GM19035 (cell line): Measurements from ENCODE around the gene KRT13.

Experiments
- ATAC-seq: cut with Tn5 transposase; IDR thresholded peaks from one replicate; pipeline ENCODE4 v1.9.1; 2021; ENCODE audit not compliant: unreplicated experiment

The KRT13 gene

DNA sequence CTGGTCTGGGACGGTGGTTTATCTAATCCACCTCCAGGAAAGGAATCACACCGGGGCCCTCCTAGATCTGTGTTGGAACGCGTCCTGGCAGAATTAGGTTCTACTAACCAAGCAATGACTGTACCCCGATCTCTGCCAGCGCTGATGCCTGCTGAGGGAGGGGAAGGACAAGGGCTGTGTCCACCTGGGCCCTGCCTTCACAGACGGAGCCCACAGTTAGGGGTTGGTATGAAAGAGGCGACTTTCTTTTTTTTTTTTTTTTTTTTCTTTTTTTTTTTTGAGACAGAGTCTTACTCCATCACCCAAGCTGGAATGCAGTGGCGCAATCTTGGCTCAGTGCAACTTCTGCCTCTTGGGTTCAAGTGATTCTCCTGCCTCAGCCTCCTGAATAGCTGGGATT lies 32.6 kb upstream of the KRT13 start:
- ATAC-seq = no peak

DNA sequence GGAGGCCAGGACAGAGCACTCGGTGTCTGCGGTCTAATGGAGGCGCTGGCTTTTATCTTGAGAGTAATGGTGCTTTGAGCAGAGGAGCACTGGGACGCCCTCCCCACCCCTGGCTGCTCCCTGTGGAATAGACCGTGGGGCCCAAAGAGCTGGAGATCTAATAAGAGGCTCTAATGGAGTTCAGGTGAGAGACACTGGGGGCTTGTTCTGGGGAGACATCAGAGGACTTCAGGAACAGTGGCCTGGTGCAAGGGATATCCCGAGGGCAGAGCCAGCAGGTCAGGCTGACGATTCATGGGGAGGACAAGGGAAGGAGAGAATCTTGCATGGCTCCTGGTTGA lies 32.2 kb upstream of the KRT13 start:
- no peak for ATAC-seq

DNA sequence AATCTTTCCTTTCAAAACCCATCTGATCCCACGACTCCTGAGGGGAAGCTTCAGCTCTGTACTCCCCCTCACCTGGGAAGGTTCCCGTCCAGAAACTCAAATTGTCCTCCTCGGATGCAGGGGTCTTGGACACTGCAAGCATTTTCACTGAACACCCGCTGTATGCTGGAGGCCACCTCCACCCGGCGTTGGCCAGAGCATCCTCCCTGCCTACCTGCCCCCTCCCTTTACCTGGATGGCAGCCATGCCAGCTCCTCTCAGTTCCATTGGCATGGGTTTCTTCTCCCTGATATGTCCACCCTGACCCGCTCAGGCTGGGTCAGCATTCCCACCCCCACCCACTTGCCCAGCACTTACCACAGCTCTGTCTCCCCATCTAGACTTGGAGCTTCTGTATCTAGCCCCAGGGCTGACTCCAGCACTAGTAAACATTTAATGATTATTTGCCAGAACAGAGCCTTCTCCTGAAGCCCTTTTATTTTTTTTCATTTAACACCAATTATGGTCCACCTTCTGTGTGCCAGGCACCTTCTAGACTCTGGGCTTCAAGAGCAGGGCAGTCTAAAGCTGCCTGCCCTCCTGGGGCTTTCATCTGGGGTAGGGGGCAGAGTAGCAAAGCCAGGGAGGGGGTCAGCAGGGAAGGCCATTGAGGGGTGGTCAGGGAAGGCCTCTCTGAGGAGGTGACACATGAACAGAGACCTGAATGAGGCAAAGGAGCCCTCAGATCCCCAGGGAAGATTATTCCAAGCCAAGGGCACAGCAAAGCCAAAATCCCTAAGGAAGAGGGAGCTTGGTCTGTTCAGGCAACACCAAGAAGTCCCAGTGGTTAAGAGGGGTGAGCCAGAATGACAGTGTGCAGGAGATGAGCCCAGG lies 31.6 kb upstream of the KRT13 start:
- ATAC-seq = no peak

DNA sequence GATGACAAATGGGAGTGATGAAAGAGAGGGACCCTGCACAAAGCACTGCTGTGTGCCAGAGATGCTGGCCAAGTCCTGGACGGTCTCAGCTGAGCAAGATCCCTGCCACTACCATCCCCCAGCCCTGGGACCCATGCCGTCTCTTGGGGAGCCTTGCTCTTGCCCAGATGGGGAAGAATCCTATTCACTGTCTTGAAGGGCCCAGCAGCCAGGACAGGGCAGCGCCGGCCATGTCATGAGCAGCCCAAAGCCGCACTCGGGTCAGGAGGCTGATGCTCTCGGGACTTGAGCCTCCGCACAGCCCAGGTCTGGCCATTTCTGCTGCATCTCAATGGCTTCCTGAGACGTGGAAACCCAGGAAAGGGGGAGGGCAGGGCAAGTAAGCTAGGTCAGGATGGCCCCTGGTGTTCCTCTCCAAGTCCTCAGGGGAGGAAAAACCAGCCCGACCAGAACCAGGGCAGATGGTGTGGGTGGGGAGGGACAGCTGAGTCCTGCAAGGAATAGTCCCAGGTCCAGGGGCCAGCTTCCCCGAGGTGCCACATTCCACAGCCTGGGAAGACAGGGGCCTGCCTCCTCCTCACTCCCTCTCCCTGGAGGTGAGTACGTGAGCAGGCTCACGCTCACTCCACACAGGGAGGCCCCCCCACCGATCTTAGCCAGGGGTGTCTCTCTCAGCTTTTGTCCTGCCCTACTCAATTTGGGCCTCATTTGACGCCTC lies 30.5 kb upstream of the KRT13 start:
- ATAC-seq = no peak

DNA sequence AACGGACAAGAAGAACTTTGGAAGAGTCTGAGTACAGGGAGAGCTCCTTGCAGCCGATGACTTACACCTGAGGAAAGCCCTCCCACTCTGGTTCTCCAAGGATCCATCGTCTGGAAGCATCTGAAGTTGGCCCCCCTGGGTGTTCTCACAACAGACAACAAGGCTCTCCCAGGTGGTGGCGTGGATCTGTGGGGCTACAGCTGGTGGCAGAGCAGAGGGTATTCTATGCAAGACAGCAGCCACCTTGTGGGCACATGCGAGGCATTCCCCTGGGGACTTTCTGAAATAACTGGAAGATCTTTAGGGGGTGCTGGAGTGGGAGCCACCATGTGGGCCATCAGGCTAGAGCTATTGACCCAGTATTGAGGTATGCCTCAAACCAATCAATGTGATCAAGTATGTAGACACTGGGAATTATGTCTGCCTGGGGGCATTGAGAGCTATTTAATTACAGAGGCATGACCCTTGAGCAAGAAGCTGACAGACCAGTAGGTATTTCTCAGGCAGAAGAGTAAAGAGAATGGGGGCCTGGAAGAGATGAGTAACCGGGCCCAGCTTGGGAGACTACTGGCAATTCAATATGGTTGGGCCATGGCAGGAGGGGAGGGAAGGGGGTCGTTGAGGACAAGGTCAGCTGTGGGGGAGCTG lies 29.6 kb upstream of the KRT13 start:
- no peak for ATAC-seq

DNA sequence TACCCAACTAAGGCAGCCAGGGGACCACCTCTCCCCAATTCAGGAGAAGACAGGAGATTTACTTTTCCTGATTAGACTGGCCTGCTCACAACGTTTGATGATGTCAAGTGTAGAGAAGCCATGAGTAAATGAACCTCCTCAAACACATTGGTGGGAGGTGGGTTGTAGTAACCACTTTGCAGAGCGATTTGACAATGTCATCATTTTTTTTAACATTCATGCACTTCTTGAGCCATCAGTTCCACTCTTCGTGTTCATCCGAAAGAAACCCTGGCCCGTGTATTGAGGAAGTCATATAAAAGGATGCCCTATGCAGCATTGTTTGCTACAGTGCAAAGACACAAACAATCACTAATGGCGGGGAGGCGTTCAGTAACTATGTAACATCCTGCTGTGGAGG lies 28.2 kb upstream of the KRT13 start:
- no peak for ATAC-seq

DNA sequence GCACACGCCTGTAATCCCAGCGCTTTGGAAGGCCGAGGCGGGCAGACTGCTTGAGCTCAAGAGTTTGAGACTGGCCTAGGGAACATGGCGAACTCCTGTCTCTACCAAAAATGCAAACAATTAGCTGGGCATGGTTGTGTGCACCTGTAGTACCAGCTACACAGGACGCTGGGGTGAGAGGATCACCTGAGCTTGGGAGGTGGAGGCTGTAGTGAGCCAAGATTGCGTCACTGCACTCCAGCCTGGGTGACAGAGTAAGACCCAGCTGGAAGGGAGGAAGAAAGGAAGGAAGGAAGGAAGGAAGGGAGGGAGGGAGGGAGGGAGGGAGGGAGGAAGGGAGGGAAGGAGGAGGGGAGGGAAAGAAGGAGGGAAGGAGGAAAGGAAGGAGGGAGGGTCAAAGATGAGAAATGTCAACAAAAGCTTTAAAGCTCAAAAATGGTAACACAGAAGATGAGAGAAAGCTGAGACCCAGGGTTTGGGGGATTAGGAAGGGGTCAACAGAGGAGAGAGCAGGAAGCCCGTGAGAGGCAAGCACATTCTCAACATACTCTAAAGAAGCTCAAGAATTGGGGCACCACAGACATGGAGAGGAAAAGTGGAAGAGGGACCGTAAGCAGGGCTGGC lies 27.6 kb upstream of the KRT13 start:
- ATAC-seq = no peak

DNA sequence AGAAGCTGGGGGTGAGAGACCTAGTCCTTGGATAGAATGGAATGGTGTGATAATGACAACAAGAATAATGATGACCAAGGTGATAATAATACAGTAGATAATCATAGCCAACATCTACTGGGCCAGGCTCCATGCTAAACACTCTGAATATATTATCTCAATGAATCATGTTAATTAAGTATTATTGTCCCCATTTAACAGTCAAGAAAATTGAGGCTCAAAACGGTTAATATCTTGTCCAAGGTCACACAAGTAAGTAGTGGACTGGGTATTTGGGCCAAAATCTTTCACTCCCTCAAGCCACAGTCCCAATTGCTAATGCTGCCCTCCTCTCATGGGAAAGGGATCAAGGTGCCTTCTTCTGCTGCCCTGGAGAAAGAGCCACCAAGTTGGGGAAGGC lies 26.6 kb upstream of the KRT13 start:
- no peak for ATAC-seq

DNA sequence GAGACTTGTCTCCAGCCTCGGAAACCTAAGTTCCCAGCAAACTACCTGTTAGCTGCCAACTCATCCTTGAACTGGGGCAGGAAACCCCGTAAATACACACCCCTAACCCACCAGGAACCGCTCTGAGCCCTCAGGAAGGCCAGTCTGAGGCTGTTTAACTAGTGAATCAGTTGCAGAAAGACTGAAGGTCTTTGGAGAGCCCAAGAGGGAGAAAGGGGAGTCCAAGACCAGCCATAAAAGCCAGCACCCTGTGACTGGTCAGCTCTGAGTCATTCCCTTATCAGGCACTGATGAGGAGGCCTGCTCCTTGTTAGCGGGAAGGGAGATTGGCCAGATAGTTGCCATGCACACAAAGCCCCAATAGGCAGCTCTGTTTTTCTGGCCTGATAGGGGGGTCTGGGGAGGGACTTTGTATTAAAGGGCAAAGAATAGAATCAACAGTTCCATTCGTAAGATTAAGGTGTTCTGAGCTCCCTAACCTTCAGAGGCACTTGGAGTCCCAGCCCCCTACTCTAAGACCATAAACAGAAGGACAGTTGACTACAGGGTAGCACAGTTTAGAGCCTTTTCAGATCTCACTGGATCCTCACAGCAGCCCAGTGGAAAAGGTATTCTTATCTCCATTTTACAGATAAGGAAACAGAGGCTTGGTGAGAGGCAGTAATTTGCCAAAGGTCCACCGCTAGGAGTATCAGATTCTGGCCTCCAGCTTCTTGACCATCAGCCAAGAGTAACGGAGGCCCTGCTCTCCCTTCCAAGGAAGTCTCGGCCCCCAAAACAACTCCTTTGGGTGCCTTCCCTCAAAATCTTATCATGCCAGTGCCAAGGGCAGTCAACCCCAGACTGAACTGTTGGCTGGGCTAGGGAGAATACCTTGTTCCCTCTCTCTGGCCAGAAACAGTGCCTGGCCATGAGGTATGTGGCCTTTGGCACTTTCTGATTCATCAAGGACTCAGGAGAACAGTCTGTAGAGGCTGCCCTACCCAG lies 24.9 kb upstream of the KRT13 start:
- no peak for ATAC-seq

DNA sequence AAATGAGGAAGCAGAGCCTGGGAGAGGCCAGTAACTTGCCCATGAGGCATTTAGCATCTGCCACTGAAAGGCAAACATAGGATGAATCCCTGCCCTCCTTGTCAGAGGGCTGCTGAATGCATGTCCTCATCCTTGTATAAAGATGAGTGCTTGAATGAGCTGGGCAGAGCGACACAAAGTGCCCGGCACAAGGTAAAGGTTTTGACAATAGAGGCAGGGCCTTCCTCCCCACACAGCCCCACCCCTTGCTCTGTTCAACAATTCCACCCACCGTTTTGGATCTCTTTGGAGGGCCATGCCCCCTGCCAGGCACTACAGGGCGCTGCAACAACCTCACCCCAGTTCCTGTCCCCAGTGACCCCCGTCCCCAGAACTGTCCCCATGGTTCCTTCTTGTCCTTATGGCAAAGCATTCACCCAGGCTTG lies 24.1 kb upstream of the KRT13 start:
- ATAC-seq = no peak

DNA sequence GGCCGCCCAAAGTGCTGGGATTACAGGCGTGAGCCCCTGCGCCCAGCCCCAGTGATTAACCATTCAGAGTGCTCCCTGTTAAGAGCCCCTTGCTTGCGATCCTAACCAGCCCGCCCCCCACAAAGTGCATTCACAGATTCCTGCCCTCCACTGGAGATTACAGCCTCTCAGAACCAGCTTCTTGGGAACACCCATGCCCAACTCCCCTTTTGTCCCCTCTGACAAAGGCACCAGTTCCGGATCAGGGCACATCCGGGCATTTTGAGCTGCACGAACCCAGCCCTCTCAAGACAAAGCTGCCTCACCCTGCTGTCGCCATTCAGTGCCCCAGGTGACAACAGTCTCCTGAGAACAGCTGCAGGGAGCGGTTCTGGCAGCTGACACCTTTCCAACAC lies 23.5 kb upstream of the KRT13 start:
- ATAC-seq = no peak

DNA sequence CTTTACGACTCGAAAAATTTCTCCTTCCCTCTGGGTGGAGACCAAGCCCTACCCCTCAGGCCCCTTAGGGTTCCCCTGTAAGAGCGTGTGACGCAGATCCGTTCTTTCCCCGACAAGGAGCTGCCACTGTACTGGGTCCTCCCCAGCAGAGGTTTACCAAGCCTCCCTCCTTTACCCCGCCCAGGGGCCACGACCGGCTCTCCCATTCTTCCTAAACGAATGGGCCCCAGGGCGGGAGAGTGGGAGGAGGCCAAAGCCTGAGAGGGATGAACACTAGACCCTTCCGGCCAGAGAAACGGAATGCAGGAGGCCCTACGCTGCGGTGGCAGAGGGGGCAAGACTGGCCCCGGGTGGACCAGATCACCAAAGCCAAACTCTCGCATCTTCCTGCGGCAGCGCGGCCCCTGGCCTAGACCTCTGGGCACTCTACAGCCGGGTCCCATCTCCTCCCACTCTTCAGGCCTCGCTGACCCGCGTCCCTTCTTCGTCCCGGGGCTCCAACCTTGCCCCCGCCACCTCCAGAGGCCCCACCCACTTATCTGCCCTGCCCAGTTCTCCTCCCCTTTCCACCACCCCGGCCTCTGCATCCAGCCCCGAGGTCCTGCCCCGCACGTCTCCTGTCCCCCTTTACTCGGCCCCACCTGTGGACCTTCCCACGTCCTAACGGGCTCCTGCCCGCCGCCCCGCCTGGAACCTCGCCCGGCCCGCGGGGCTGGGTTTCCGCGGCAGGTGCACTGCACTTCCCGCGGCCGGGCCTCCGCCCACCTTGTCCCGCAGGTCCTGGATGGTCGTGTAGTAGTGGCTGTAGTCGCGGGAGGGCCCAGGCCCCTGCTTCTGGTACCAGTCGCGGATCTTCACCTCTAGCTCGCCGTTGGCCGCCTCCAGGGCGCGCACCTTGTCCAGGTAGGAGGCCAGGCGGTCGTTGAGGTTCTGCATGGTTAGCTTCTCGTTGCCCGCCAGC lies 21.9 kb upstream of the KRT13 start:
- no peak for ATAC-seq

DNA sequence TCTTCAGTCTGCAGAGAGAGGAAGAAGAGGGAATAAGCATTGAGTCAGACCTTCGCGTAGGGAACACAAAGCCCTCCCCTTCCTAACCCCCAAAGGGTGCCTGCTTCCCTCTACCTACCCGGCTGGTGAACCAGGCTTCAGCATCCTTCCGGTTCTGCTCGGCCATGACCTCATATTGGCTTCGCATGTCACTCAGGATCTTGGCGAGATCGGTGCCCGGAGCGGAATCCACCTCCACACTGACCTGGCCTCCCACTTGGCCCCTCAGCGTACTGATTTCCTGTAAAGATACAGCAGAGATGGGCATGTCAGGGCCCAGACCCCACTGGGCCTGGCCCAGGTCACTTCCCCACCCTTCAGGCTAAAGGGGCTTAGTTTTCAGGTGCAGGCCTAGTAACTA lies 18.8 kb upstream of the KRT13 start:
- no peak for ATAC-seq

DNA sequence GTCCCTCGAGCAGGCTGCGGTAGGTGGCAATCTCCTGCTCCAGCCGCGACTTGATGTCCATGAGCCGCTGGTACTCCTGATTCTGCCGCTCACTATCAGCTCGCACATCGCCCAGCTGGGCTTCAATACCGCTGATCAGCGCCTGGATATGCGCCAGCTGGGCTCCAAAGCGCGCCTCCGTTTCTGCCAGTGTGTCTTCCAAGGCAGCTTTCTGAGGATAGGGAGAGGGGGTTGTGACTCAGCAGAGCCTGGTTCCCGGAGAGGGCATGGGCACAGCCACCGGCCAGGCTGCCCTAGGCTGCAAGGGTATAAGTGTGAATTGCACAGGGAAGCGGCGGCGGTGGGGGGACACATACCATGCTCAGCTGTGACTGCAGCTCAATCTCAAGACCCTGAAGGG lies 18.4 kb upstream of the KRT13 start:
- ATAC-seq = no peak

DNA sequence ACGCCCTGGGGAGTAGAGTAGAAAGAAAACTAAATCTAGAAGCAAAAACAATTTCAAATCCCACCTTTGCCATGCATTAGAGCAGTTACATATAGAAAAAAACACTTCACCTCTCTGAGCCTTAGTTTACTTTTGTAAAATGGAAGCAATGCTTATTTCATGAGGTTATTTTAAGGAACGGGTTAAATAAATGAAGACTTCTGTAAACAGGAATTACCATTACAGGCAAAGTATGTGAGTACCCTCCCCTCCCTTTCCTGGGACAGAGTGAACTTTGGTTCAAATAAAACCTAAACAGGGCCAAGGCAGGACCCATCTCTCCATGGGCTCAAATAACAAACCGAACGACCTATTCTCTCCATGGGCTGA lies 17.8 kb upstream of the KRT13 start:
- ATAC-seq = no peak

DNA sequence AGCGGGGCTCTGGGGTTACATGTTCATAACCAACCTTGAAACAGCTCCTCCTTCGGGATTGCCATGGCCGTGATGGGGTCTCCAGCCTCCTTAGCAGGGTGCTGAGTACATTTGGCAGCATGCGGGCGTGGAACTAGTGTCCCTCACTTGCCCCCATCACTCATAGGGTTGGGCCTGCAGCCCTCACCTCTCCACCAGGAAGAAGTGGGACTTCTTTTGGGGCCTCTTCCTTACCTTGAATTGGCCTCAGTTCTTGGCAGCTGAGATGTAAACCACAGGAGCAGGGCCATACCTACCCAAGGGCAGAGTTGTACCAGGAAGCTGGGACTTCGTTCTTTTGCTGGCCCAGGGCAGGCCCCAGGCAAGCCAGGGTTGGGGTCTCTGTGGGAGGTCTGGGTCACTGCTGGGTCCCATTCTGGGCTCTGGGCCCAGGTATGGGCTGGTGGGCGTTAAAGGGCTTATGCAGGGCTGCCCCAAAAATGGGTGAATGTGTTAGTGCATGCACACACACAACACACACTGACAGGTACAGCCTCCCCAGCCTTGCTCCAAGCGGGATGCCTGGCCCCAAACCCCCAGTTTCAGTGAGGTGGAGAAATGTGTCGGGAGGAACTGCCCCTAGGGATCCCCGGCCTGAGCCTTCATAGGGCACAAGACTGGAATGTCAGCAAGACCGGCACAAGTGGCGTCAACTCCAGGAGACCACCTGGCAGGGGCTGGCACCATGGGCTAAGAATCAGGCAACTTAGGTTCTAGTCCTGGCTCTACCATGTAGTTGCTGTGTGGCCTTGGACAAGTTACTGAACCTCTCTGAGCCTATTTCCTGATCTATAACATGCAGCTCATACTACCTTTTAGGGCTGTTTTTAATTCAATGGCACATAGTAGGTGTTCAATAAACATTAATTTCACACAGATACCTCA lies 17.2 kb upstream of the KRT13 start:
- no peak for ATAC-seq

DNA sequence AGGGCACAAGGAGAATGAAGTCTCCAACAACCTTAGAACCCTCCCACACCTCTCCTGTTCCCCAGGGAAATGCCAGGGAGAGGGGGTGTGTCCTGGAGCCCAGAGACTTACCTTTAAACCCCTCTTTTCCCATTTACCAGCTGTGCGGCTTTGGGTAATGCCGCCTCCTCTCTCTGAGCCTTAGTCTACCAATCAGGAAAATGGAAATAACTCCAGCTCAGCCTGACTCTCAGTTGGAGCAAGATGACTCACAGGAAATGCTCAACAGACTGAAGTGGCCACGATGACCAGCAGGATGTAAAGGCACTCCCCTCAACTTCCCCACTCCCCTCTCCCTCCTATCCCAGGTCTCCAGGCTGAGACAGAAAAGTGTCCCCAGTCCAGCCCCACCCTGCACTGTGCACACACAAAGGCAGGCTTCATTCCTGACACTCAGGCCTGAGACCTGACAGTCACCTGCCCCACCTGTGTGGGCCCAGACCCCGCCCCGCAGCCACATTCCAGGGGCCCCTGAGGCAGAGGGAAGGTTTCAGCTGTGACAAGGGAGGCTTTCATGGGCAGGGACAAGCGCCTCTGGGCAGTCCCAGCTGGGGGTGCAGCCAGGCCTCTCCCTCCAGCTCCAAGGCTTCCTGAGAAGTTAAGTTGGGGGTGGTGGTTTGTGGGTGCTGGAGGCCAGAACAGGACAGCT lies 16.3 kb upstream of the KRT13 start:
- ATAC-seq = no peak
